ENCODE measurements around the gene XYLT1. TPM values are rescaled to one million over a fixed set of nuclear protein-coding genes. Genes with fewer than 3 reads are reported as not detected.
A peak's percentile ranks its signal among the peaks of the same experiment; 100 is the strongest.

The XYLT1 gene
- total and polyA plus RNA-seq, 9 of the 15 experiments (the other 6 are each of a cell fraction or from before 2014, with no cell fraction given): 0.03 to 0.09 (median 0.08) TPM; not detected in 6

DNA sequence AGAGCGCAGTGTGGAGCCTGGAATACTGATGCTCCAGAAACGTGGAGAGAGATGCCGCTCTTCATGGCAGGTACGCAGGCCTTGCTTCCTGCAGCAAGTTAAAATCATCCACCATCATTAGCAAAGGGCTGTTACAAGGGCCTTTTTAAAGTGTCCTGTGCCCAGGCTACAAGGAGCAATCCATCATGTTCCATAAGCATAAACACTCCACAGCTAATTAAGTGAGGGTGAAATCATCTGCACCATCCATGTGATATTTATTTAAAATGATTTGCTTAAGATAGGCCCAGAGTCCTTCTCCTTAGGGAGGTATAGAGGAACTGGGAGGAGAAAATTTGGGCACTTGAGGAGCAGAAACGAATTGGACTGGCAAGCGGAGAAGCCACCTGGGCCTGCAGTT lies 372.1 kb downstream of the XYLT1 start:
- 78% methylated on average over 6 of the region's 6 CpGs for WGBS (ENCODE audit: insufficient coverage, low coverage, missing lambda C conversion rate)
- in situ Hi-C loops (cut with MboI) (no loop called here), intact Hi-C loops (cut with micrococcal nuclease) (no loop called here)
- Histone ChIP-seq H3K9me3 (replicated peaks; ENCODE audit: control insufficient read depth, insufficient read depth, low read depth, low read length) (no peaks in the 10 kb centered on the region), H3K36me3 (ENCODE audit: control insufficient read depth, insufficient read depth, low read length) (no peaks in the 10 kb centered on the region; the same call in 2 of the 3 replicates), H3K27me3 (ENCODE audit: control insufficient read depth in 2 of 2, insufficient read depth in 2 of 2, low read length in 2 of 2) (no peaks in the 10 kb centered on the region), H3K79me2 (ENCODE audit: control insufficient read depth, insufficient read depth, low read length) (no peaks in the 10 kb centered on the region), H3K9me1 (ENCODE audit: control insufficient read depth, insufficient read depth, low read length) (no peaks in the 10 kb centered on the region), H3K4me3 (no peak overlapping the region), H3K27ac (ENCODE audit: extremely low read depth, low read depth, low read length) (no peak overlapping the region), H3K4me2 (ENCODE audit: insufficient read depth, low read length) (no peak overlapping the region), H3K9ac (ENCODE audit: insufficient read depth in 1 of 2, low read depth in 2 of 2, low read length in 2 of 2) (no peak overlapping the region), H3K4me1 (replicated peaks in 1 of 2; ENCODE audit: control insufficient read depth in 2 of 2, insufficient read depth in 2 of 2, low read length in 2 of 2) (no peaks in the 10 kb centered on the region), H2AFZ (ENCODE audit: low read depth, low read length) (no peak overlapping the region), H4K20me1 (replicated peaks; ENCODE audit: control insufficient read depth, insufficient read depth, low read length) (peaks cover 22% of the 10 kb centered on the region; the same call in 1 of the 2 replicates)
- FAIRE-seq (no peak), ATAC-seq (no peak), DNase-seq (ENCODE audit: extremely low read depth in 1 of 4, low spot score in 3 of 4) (no peak)
- POLR2A ChIA-PET: interaction anchor here (1.2 kb wide), 1 partner anchor 9 kb away, joined by 3 read pairs; no protein-coding TSS in a partner anchor
- CTCF ChIA-PET (ENCODE audit: low intra/inter-chr PET ratio): no interaction called here
- TF ChIP-seq ZNF77 (CRISPR knock-in tag; IDR thresholded peaks at IDR 0.05): no peak
- TF ChIP-seq ZNF589 (CRISPR knock-in tag; IDR thresholded peaks at IDR 0.05; ENCODE audit: low read depth): no peak
- no peak for TF ChIP-seq FOXP1 (CRISPR knock-in tag; IDR thresholded peaks at IDR 0.05)
- TF ChIP-seq GATAD2B (IDR thresholded peaks at IDR 0.05; ENCODE audit: borderline replicate concordance): no peak
- BruUV-seq (replicated peaks): no TSS peak

DNA sequence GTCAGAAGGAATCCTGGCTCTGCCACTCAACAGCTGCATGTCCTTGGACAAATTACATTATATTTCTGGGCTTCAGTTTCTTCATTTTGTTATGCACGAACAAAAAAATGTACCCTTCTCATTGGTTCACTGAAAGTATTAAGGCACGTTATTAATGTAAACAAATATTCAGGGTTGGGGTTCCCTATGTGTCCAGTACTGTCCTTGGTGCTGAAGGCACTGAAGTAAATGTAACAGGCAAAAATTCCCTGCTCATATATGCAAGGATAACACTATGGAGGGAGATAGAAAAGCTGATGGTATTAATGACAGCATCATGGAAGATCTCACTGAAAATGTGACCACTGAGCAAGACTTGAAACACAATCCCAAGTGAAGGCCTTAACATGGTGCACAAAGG lies 386.6 kb downstream of the XYLT1 start:
- no TSS peak for BruUV-seq (replicated peaks)
- in situ Hi-C loops (cut with MboI): no loop called here
- H3K79me2 ChIP-seq (ENCODE audit: control insufficient read depth, insufficient read depth, low read length): no peaks in the 10 kb centered on the region; the same call in 2 of the 3 replicates
- DNase-seq (ENCODE audit: extremely low read depth in 1 of 4, low spot score in 3 of 4) (no peak), FAIRE-seq (no peak), ATAC-seq (no peak)
- intact Hi-C loops (cut with micrococcal nuclease): no loop called here
- H3K9me1 ChIP-seq (ENCODE audit: control insufficient read depth, insufficient read depth, low read length): no peaks in the 10 kb centered on the region
- no peaks in the 10 kb centered on the region for H3K36me3 ChIP-seq (ENCODE audit: control insufficient read depth, insufficient read depth, low read length)
- no peak overlapping the region for H3K27ac ChIP-seq (ENCODE audit: extremely low read depth, low read depth, low read length)
- peaks cover 0 to 22% of the 10 kb centered on the region in 2 experiments; a peak in 2 of 5 replicates for H3K4me1 ChIP-seq (replicated peaks in 1 of 2; ENCODE audit: control insufficient read depth in 2 of 2, insufficient read depth in 2 of 2, low read length in 2 of 2)
- peaks cover 14% of the 10 kb centered on the region; the same call in 1 of the 2 replicates for H4K20me1 ChIP-seq (replicated peaks; ENCODE audit: control insufficient read depth, insufficient read depth, low read length)
- POLR2A ChIA-PET: no interaction called here
- no peaks in the 10 kb centered on the region for H3K27me3 ChIP-seq (ENCODE audit: control insufficient read depth in 2 of 2, insufficient read depth in 2 of 2, low read length in 2 of 2)
- no peaks in the 10 kb centered on the region for H3K9me3 ChIP-seq (replicated peaks; ENCODE audit: control insufficient read depth, insufficient read depth, low read depth, low read length)
- no peak overlapping the region for H2AFZ ChIP-seq (ENCODE audit: low read depth, low read length)
- no peak overlapping the region for H3K4me2 ChIP-seq (ENCODE audit: insufficient read depth, low read length)
- 17% methylated on average over 2 of the region's 2 CpGs for WGBS (ENCODE audit: insufficient coverage, low coverage, missing lambda C conversion rate)
- CTCF ChIA-PET (ENCODE audit: low intra/inter-chr PET ratio): no interaction called here
- H3K9ac ChIP-seq (ENCODE audit: insufficient read depth in 1 of 2, low read depth in 2 of 2, low read length in 2 of 2): no peak overlapping the region
- no peak overlapping the region for H3K4me3 ChIP-seq
- TF ChIP-seq EHMT2 (IDR thresholded peaks at IDR 0.05) (peak; percentile 85), ILK (tag; IDR thresholded peaks at IDR 0.05; ENCODE audit: borderline replicate concordance, low read depth) (no peak), MIER1 (IDR thresholded peaks at IDR 0.05; ENCODE audit: low read depth) (peak; percentile 80)
- TF ChIP-seq, protein P1, sequence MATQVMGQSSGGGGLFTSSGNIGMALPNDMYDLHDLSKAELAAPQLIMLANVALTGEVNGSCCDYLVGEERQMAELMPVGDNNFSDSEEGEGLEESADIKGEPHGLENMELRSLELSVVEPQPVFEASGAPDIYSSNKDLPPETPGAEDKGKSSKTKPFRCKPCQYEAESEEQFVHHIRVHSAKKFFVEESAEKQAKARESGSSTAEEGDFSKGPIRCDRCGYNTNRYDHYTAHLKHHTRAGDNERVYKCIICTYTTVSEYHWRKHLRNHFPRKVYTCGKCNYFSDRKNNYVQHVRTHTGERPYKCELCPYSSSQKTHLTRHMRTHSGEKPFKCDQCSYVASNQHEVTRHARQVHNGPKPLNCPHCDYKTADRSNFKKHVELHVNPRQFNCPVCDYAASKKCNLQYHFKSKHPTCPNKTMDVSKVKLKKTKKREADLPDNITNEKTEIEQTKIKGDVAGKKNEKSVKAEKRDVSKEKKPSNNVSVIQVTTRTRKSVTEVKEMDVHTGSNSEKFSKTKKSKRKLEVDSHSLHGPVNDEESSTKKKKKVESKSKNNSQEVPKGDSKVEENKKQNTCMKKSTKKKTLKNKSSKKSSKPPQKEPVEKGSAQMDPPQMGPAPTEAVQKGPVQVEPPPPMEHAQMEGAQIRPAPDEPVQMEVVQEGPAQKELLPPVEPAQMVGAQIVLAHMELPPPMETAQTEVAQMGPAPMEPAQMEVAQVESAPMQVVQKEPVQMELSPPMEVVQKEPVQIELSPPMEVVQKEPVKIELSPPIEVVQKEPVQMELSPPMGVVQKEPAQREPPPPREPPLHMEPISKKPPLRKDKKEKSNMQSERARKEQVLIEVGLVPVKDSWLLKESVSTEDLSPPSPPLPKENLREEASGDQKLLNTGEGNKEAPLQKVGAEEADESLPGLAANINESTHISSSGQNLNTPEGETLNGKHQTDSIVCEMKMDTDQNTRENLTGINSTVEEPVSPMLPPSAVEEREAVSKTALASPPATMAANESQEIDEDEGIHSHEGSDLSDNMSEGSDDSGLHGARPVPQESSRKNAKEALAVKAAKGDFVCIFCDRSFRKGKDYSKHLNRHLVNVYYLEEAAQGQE (IDR thresholded peaks at IDR 0.05; ENCODE audit: borderline replicate concordance): peak; percentile 94
- TF ChIP-seq, protein P1 (CRISPR knock-in tag; IDR thresholded peaks at IDR 0.05; ENCODE audit: low read depth): peak; percentile 87

Data from K562 (cell line).